ENCODE results near the gene PARK7. TPM values are rescaled to one million over a fixed set of nuclear protein-coding genes. Genes with fewer than 3 reads are reported as not detected.

PARK7 gene
- total RNA-seq, 1 donor from 2014 or later, result 245 TPM

DNA sequence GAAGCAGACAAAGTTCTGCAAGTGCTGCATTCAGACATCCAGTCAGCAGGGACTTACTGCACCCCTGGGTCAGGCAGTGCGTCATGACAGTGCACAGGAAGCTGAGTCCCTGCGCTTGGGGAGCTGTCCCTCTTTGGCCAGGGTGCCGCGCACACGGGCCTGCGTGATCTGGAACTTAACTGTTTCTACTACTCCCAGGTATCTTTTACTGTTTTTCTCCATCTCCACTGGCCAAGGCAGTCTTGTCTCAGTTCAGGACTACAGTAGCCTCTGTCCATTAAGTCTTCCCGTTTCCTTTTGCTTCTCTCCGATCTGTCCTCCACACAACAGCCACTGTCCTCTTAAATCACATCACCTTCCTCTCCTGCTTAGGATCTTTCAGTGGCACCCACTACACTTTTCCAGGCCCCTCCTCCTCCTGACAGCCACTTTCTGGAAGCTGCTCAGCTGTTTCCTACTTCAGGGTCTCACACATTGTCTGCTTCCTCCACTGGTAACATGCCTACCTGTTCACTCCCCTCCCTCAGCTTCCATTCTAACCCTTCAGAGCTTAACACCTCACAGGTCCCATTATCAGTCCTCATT lies 48.7 kb downstream of the PARK7 start:
- no peak for DNase-seq (ENCODE audit: low read depth)

DNA sequence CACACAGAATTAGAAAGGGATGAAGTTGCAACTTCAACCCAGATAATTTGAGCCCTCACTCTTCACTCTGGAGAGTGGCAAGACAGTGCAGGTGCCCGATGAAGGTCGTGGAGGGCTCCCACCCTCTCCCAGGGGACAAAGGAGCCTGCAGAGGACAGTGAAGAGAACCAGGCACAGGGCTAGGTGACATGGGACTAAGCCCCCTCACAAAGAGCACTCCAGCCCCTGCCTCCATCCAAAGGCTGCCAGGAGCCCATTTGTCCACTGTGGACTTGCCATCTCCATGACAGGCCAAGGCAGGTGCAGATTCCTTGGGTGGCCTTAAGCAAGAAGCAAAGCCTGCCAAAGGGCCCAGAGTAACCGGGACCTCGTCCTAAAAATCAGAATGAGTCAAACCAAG lies 49.5 kb downstream of the PARK7 start:
- no peak for DNase-seq (ENCODE audit: low read depth)

DNA sequence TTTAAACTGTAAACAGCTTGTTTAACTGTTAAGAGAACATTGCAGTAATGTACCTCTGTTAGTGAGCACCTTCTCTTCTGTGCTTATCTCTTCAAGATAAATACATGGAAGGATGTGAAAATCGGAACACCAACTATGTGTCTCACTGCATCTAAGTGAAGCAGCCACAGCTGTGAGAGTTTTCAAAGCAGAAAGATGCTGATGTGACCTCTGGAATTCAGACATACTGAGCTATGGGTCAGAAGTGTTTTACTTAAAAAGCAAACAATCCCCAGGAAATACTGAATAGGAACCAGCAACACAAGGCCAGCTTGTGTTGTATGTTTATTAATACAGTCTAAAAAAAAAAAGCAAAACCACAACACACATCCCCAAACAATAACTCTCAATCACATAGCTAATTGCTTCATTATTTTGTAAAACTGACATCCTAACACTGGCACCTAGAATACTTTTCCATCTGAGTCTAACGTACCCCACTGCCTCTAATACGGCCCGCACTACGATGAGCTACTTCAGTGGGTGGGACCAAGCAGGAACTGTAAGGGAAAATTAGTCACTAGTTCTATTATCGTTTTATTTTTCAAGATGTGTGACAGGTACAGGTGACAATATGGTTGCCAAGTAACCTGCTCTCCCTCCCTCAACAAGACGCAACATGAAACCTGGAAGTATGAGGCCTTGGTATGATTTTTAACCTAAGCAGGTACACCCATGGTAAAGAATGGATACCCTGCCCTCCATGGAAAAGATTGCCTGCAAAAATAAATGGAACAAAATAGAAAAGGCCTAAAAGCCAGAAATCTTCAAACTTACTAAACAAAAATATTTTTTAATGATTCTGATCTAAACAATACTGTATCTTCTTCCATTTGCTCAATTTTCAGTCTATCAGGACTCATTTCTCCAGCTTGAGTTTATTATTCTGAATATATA lies 50.7 kb downstream of the PARK7 start:
- no peak for DNase-seq (ENCODE audit: low read depth)

DNA sequence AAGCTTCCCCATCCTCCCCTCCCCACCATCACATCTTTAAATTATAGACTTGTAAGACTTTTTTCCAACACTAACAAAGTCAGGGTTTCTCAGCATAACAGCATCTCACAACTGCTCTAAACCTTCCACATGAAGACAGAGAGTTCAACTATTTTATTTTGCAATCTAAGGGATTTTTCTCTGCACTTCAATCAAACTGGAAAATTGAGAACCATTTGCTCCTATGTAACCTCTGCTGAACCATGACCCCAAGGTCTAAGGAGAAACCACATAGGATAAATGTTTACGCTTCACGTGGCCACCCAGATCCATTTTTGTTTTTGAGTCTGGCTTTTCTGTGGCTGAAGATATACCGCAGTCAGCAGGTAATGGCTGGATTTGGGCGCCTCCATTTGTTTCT lies 51.4 kb downstream of the PARK7 start:
- no peak for DNase-seq (ENCODE audit: low read depth)

GRCh38 chr1:8013399-8013798 lies 51.9 kb downstream of the PARK7 start:
- no peak for DNase-seq (ENCODE audit: low read depth)

GRCh38 chr1:8013800-8014199 lies 52.3 kb downstream of the PARK7 start:
- DNase-seq (ENCODE audit: low read depth), result no peak

DNA sequence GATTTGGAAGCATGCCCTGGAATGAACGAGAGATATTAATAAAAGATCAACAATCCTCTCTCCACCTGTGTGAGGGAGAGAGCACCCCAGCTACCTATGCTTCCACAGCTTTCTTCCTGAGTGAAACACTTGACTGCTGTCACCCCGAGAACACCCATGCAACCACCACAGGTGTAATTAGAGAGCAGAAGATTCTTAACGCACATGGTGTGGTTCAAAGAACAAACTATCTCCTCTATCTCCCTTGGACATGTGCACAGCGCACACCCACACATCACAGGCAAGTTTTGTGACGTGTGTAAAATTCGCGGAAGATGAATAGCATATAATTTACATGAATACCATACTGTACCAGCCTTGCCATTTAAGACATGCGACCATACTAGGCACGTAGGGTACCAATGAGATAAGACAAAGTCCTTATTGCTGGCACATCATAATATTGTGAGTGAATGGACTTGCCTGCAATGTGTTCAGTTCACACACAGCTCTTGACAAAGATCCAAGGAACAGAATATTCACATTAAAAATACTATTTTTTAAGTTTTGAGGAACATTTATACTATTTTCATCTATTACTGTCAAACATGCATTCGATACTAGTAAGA lies 53.0 kb downstream of the PARK7 start:
- DNase-seq (ENCODE audit: low read depth), result no peak

DNA sequence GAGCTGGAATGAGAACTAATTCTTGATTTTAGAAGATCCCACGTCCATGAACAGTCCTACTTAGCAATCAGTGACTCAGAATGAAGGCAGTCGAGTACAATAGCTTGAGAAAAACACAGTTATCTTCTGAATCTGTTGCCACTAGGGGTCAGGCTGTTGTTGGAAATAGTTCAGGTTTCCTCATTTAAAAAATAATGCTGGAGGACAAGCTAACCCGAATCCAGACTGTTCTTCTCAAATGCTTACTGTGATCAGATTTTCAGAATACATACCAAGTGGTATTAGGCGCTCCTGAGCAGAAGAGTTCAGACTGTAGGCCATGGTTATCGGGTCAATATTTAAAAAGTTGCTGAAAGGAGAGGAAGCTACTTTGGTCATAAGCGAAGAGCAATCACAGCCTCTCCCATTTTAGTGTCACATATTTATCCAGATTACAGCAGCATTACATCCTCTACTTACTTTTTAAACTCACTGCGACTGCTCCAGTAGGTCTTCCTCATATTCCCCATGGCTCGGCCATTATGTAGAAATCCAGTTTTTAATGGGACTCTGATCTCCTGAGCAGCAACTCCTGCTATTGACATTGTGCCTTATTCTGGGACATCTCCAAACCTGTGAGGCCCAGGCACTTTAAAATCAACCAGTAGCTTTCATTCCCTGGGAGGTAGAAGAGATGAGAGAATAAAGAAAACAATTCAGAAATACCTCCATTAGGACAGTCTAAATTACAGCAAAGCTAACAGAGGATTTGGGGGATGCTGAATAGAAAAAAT lies 53.7 kb downstream of the PARK7 start:
- peak; percentile 84 for DNase-seq (ENCODE audit: low read depth)

- DNase-seq (ENCODE audit: low read depth), result no peak
These were observed 54.3 kb downstream of the PARK7 start for GRCh38 chr1:8015809-8016165.

- DNase-seq (ENCODE audit: low read depth), result no peak
These were observed 54.8 kb downstream of the PARK7 start for GRCh38 chr1:8016210-8016894.

DNA sequence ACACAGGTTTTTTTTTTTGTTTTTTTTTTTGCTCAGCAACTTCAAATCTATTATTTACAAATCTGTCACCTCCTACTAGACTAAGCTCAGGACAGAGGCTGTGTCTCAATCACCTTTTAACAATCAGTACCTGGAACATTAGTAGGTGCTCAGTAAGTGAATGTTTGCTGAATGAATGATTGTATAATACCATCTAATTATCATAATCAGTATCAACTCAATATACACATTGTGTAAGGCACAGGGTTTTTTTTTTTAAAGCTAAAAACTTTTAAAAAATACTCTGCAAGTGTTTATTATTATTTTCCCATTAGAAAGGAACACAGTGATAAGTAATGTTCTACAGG lies 55.4 kb downstream of the PARK7 start:
- no peak for DNase-seq (ENCODE audit: low read depth)

DNA sequence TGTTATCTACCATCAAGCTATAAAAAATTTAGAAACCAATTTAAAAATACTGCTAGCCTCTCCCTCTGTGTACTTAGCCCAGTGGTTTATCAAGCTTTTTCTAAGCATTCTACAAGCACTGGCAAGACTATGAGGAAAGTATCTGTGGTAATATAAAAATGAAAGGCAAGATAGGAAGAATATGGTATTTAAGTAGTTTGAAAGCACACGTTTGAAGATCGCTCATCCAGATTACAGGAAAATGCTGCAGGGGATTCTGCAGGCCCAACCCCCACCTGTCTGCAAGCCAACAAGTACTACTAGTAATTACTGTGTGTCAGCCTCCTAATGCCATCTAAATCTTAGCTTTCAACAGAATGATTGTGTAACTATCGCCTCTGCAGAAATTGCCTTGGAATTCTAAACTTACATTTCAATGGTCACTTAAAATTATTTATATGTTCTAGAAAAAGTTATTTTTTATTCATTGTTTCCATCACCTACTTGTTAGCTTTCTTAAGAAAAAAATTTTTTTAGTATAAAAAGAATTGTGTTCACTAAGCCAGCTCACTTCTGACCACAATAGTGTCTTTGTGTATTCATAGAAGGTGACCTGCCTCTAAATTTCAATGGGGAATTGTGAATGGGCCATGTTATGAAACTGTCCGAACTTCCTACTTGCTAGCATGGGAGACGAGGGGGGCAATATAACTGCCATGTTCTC lies 56.1 kb downstream of the PARK7 start:
- DNase-seq (ENCODE audit: low read depth), result peak; percentile 74

- peak; percentile 62 for DNase-seq (ENCODE audit: low read depth)
These were observed 57.1 kb downstream of the PARK7 start for GRCh38 chr1:8018492-8019228.

DNA sequence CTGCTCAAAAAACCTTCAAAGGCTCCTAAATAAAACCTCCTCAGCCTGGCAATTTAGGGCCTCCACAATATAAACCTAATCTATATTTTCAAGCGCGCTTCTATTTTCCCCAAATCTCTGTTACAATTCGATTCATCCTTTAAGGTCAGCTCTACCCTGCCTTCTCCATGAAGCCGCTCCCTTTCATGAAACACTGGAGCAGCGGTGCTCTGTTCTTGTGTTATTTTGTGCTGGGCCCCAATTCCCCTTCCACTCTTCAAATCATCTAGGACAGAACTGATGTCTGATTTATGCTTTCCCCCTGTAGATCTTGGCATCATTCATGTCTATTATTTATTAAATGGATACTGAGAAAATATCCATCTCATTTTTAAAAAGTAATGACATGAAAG lies 57.7 kb downstream of the PARK7 start:
- DNase-seq (ENCODE audit: low read depth), result no peak

DNA sequence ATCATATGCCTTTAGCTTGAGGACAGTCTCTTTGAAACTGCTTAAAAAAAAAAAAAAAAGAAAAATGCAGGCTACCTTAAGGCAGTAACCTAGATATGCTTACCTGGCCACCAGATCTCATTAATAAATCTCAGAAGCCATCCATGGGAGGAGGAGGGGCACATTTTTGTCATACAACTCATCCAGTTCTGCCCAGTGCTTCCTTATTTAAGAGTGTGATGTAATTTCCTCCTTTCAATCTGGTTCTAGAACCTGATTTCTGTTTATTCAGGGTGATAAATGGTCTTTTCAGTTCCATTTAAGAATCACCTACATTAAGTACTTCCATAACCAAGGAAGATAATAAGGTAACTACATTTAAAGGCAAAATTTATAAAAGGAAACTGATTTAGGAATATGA lies 58.5 kb downstream of the PARK7 start:
- DNase-seq (ENCODE audit: low read depth), result peak; percentile 92

GRCh38 chr1:8021676-8022266 lies 60.3 kb downstream of the PARK7 start:
- DNase-seq (ENCODE audit: low read depth), result no peak

DNA sequence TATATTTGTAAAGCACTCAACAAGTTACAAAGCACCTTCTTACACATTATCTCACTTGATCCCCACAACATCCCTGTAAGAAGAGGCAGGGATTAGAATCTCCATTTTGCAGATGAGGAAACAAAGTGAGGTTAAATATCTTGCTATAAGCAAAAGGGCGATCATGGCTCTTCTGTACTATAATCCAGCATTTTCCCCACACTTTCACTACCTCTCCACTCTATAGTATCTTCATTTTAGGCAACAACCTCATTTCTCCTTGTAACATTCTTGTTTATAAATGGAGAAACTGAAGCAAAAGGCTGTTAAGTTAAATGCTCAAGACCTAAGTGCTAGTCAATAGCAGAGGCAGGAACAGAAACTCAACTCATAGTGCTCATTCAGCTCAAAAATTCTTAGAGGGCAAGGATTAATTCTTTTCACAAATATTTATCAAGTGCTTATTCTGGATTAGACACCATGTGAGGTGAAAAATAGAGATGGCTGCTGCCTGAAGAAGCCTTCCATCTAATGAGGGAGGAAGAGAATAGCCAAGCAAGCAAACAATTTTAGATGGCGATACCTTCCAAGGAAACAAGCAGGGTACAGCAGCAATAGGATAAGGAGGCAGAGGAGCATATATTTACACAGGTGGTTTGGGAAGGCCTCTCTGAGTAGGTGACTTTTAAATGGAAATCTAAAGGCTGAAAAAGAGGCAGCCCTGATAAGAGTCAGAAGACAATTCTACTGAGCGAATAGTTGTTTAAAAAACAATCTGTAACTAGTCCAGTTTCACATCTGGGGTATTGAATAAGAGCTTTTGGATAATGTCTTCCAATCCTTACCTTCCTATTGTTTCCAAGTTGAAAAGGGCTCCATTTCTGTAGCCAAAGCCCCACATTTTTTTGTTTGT lies 61.1 kb downstream of the PARK7 start:
- DNase-seq (ENCODE audit: low read depth), result no peak

- no peak for DNase-seq (ENCODE audit: low read depth)
These were observed 61.9 kb downstream of the PARK7 start for GRCh38 chr1:8023287-8023994.

GRCh38 chr1:8023995-8024313 lies 62.4 kb downstream of the PARK7 start:
- no peak for DNase-seq (ENCODE audit: low read depth)

All from renal cortical epithelial cell (primary cell).